AG20443 (cell line): ENCODE data around the gene NAALADL2.

Experiments
- DNase-seq: peaks from one replicate; pipeline ENCODE4 v3.0.0; 2012; ENCODE audit warnings: low spot score, mixed read lengths

The NAALADL2 gene

DNA sequence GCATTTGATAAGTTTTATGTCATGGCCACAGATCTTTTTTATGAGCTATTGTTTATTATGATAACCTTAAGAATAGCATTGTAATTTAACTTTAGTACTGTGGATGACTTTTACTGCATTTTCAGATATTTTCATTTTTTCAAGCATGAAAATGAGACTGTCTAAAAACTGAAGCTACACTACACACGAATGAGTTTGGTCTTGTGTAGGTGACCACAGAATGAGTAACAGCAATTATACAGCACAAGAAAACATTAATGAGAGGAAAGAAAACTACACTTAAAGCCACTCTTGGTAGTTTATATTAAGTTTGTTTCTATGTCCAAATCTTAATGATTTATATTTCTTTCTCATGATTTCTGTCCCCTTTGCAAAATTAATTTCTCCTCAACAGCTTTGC, 809.2 kb downstream of the NAALADL2 start:
- no peak for DNase-seq

- no peak for DNase-seq
Measured at GRCh38 chr3:175670557-175670956, 811.4 kb downstream of the NAALADL2 start.

- DNase-seq, result peak; percentile 11
Measured at GRCh38 chr3:175672119-175672689, 813.1 kb downstream of the NAALADL2 start.

GRCh38 chr3:175679568-175679967, 820.4 kb downstream of the NAALADL2 start:
- no peak for DNase-seq

GRCh38 chr3:175692256-175692655, 833.1 kb downstream of the NAALADL2 start:
- DNase-seq, result no peak

DNA sequence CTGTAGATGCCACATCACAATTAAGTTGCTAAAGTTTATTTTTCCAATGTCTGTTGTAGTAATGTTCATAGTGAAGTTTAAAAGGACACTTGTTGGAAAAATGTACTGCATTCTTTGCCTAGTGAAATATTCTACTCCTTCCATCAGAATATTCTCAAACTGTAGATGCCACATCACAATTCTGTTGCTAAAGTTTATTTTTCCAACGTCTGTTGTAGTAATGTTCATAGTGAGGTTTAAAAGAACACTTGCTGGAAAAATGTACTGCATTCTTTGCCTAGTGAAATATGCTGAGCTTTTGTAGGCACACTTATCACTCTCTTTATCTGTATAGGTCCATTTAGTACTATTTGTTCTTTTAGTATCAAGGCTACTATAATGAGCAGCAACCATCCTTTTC, 836.1 kb downstream of the NAALADL2 start:
- DNase-seq, result no peak

- no peak for DNase-seq
Measured at GRCh38 chr3:175702956-175703355, 843.8 kb downstream of the NAALADL2 start.

DNA sequence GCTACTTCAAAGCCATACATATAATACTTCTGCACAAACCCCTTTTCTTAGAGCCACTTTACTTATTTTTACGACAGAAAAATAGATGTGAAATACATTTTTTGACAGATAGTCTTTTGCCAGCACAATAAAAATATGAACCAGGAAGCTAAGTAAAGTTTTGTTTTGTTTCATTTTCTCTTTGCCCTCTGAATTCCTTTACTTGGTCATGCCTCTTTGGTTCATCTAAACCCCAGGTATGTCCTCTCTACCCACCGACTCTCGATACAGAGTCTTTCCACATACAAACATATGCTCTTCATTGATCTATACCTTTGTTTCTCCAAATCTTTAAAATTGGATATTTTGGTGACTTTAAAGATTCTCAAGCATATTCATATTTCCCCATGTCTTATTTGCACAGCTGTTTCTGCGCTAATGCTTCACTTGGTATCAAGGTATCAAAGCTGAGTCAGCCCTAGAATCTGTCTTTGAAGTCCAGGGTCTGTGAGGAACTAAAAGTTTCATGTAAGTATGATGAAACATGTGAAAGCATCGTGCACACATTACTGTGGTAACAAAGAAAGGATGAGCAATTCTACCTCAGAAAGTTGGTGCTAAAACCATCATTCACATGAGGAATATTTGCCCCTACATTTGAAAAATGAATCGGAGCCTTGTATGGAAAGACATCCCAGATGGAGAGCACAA, 845.4 kb downstream of the NAALADL2 start:
- no peak for DNase-seq

DNA sequence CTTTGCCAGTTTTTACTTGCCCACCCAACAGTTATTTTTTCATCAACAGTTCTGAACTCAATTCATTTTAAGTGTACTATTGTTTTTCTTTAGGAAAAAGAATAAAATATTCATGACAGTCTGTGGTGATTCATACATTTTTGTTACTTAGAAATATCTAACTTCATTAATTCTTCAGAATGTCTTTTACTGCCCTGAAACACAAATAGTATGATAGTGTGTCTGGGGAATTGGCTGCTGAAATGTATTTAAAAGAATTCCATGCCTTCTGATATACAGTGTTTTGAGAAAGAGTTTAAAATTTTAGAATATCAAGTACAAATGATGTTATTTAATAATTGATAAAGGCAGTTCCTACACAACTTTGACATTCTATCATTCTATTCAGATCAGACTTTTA, 854.1 kb downstream of the NAALADL2 start:
- no peak for DNase-seq

DNA sequence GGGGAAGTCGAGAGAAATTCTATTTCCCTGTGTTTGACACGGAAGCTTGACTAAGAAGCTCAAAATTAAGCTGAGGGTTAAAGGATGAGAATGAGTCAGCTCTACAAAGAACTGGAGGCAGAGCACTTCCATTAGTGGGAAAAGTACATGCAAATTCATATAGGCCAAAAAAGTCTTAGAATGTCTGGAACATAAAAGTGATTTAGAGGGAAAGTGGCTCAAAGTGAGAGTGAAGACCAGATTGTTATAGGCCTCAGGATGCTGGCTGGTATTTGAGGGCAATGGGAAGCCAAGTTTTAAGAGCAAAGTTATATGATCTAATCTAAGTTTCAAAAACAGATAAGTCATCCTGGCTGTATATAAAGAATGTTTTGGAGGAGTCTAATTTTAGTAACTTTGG, 857.3 kb downstream of the NAALADL2 start:
- DNase-seq, result no peak

GRCh38 chr3:175726228-175726627, 867.1 kb downstream of the NAALADL2 start:
- no peak for DNase-seq

- no peak for DNase-seq
Measured at GRCh38 chr3:175728566-175728965, 869.4 kb downstream of the NAALADL2 start.

- no peak for DNase-seq
Measured at GRCh38 chr3:175729466-175729865, 870.3 kb downstream of the NAALADL2 start.

DNA sequence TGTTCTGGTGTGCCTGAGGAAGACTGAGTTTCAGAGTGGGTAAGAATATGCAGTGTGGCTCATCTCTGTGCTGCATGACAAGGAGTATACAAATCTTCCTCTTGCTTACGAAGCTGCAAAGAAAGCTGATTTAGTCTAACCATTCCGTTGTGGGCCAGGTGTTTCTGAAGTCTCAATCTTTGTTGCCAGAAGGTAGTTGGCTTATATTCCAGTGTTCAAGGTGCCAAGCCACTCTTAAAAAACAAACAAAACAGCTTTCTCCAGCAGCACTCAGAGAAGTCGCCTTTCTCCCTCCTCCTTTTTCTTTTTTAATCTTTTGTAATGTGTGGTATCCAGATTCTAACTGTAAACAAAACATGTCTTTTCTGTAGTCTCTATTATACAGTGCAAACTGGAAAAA, 872.4 kb downstream of the NAALADL2 start:
- no peak for DNase-seq

DNA sequence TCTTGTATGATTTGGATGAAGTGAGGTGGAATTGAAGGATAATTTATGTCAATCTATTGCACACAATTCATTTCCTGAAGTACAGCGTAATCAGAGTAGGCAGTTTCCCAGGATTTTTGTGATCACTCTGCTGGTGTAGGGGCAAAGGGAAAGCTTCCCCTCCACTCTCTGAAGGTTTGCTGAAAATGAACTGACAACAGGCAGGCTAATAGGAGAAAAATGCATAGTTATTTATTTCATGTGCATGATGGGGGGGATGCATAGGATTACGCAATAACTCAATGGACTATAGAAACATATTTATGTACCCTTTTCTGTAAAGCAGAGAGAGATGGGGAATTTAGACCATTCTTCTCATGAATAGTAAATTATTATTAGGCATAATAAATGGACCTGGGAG, 872.9 kb downstream of the NAALADL2 start:
- DNase-seq, result no peak

- no peak for DNase-seq
Measured at GRCh38 chr3:175735866-175736265, 876.7 kb downstream of the NAALADL2 start.

GRCh38 chr3:175737646-175738572, 878.8 kb downstream of the NAALADL2 start:
- DNase-seq, result no peak

DNA sequence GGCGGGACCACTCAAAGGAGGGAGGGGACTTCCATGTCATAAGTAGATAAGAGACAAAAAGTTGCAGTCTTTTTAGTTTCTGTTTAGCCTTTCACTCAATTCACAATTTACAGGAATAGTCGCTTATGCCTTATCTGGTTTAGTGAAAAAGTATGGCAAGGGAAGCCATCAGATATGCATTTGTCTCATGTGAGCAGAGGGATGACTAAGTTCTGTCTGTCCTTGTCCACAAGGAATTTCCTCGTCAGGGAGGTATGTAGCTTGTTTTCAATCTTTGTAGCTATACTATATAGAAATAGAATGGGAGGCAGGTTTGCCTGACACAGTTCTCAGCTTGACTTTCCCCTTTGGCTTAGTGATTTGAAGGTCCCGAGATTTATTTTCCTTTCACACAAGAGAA, 882.8 kb downstream of the NAALADL2 start:
- no peak for DNase-seq

DNA sequence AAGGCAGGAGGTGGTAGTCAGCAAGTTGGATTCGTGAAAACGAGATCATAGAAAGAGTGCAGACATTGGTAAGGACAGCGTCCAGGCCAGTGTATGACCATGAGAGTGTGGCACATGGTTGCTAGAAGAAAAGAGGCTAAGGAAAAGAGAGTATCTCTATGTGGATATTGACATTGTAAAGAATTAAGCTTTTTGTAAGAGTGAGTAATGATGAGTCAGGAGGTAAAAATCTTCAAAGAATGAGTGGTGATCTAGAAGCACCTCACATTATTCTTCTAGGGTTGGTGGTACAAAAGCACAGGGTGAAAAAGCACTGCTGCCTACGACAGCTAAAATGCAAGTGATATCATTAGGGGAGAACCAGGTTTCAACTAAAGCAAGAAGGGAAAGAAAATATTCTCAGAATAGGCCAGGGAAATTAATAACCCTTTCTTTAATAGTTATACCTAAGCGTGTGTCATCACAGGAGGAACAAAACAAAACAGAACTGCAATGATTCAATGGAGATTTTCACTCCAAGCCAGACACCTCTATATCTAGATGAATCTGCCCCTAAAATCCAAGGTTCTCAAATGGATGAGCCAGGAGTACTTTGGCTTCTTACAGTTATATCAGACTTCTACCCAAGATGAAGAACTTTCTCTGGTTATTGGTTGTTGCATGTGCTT, 884.7 kb downstream of the NAALADL2 start:
- DNase-seq, result peak; percentile 27

GRCh38 chr3:175746308-175746707, 887.2 kb downstream of the NAALADL2 start:
- DNase-seq, result no peak

GRCh38 chr3:175748087-175748730, 889.1 kb downstream of the NAALADL2 start:
- no peak for DNase-seq

- no peak for DNase-seq
Measured at GRCh38 chr3:175749981-175750380, 890.8 kb downstream of the NAALADL2 start.
